T follicular helper cell (primary cell): ENCODE data around the gene CNBP.
A peak's percentile ranks its signal among the peaks of the same experiment; 100 is the strongest.
"Not testable (repeated sequence)": the region's sequence is repeated elsewhere in the genome, so short reads cannot be mapped to it uniquely, and the experiment has no call there.

Experiments
- DNase-seq: peaks from one replicate; pipeline ENCODE4 v3.0.0-alpha.2; 2020; ENCODE audit warnings: low read depth

The CNBP gene

GRCh38 chr3:129184784-129185542, 1.3 kb upstream of the CNBP start:
- not testable (repeated sequence) for DNase-seq

GRCh38 chr3:129184396-129184657, 631 bp upstream of the CNBP start:
- DNase-seq = no peak

- no peak for DNase-seq
These were observed 1.1 kb downstream of the CNBP start for GRCh38 chr3:129182390-129183185.

- DNase-seq = no peak
These were observed 1.9 kb downstream of the CNBP start for GRCh38 chr3:129181819-129182218.

- DNase-seq = no peak
These were observed 3.2 kb downstream of the CNBP start for GRCh38 chr3:129180461-129180860.

GRCh38 chr3:129176051-129176450, 7.6 kb downstream of the CNBP start:
- DNase-seq = no peak

- DNase-seq = no peak
These were observed 10.0 kb downstream of the CNBP start for GRCh38 chr3:129173725-129174124.

GRCh38 chr3:129173206-129173605, 10.5 kb downstream of the CNBP start:
- no peak for DNase-seq

GRCh38 chr3:129166579-129167332, 16.9 kb downstream of the CNBP start:
- no peak for DNase-seq

- DNase-seq = not testable (repeated sequence)
These were observed 18.1 kb downstream of the CNBP start for GRCh38 chr3:129165594-129165993.

- no peak for DNase-seq
These were observed 19.2 kb downstream of the CNBP start for GRCh38 chr3:129164500-129164899.

- no peak for DNase-seq
These were observed 20.7 kb downstream of the CNBP start for GRCh38 chr3:129162729-129163579.

GRCh38 chr3:129161860-129162271, 21.8 kb downstream of the CNBP start:
- no peak for DNase-seq

- peak; percentile 82 for DNase-seq
These were observed 22.5 kb downstream of the CNBP start, which contains the start of gene ISY1 for GRCh38 chr3:129160891-129161859. Gene ISY1 (minus strand): TSS chr3:129161063. CDS start chr3:129160975, 88 bp downstream.

- no peak for DNase-seq
These were observed 38.9 kb downstream of the CNBP start for GRCh38 chr3:129144786-129145185.

GRCh38 chr3:129141011-129141410, 42.7 kb downstream of the CNBP start:
- not testable (repeated sequence) for DNase-seq

GRCh38 chr3:129139911-129140310, 43.8 kb downstream of the CNBP start:
- no peak for DNase-seq

- DNase-seq = not testable (repeated sequence)
These were observed 47.4 kb downstream of the CNBP start for GRCh38 chr3:129136275-129136674.

GRCh38 chr3:129132097-129132866, 51.4 kb downstream of the CNBP start:
- DNase-seq = no peak
